ENCODE measurements around the gene IRAK3.
A peak's percentile ranks its signal among the peaks of the same experiment; 100 is the strongest.

The IRAK3 gene

DNA sequence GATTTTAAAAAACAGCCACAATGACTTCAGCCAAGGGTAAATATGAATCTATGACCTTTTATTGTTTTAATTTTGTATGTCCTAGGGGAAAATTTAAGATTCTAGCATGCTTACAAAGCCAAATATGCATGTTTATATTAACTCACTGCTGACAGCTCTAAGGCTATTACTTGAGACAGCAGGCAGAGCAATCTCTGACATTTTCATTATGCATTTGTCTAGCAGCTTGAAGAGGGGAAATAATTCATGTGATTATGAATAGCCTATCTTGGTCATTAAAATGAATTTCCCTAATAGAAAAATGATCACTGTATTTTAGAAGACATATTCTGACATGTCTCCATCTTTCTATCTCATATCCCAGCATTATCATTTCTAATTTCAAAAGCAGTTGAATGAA is 66.7 kb downstream of the IRAK3 start:
- DNase-seq = no peak

DNA sequence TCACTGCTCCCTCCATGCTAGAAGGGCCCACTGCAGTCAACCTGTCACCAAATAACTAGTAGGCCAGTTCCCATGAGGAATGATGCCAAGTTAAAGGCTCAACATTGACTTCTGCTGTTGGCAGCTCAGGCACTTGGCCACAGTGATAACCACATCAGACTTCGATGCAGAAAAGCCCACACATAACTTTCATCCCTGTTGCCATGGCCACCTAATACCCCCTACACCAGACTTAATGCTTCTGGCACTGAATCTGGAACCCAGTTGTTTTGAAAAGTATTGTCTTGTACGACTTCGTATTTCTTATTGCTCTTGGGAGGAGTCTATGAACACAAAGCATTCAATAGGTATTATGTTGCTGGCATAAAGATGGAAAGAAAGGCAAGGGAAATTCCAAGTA is 69.0 kb downstream of the IRAK3 start:
- DNase-seq = no peak

DNA sequence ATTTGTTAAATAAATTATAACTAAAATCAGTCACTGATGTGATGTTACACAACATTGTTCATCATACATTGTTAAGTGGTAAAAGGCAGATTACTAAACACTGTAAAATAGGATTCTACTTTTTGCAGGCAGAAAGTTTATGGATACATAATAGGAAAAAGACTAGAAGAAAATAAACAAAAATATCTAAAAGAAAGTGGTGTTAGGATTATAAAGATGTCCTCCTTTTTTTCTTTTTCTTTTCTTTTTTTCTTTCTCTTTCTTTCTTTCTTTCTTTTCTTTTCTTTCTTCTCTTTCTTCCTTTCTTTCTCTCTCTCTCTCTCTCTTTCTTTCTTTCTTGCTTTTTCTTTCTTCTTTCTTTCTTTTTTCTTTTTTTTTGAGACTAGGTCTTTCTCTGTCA is 73.7 kb downstream of the IRAK3 start:
- DNase-seq = no peak

DNA sequence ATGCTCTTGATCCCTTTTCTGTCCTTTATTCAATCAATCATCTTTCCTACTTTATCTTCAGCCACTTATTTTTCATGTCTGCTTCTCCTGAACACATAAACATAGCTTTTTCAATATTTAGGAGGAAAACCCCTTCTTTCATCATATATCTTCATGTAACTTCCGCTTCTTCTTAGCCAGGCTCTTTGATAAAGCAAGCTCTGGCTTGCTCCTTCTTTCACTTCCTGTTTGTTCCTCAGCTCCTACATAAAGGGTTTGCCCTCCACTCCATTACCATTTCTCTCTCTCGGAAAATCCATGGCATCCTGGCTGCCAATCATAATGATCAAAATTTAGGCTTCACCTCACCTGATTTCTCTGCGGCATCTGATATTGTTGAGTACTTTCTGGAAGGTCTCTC is 79.5 kb downstream of the IRAK3 start:
- no peak for DNase-seq

DNA sequence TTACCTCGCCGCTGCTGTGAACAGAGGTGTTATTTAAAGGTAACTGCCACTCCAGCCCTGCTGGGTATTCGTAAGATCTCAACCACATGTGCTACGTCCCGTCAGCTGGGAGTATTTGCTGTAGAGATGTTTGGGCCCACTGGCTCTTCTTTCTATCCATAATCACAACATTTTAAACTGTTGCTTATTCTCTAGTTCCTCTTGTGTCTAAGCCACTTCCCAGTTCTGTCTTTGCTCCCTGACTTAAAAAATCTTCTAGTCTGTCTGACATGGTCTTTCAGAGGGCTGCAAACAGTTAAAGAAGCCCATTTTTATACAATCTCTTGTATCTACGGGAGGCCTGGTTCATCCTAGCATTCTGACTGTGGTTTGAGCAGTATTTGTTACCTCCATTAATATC is 80.1 kb downstream of the IRAK3 start:
- DNase-seq = no peak

DNA sequence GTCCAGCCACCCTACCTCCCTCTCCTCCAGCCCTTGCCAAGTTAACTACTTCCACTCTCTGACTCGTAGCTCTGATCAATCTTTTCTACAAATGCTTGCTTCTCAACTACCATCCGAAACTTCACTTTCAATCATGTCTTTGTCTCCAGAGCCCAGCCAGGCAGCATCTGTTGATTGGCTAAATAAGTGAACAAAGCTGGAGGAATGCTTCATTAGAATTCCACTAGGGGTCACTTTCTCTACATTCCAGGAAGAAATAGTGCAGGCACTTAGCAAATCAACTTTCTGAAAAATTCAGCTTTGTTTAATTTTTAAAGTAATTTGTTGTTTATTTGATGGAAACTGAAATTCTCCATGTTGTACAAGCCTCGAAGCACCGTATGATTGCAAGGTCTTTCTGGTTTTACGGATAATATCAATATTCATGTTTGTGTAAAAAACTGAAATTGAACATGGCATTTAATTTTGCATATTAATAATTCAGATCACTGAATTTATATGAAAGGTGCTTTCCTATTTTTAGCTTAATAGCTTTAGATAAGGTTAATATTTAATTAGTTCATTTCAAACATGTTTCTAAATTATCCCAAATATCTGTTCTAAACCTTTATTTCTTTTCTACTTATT is 80.9 kb downstream of the IRAK3 start:
- DNase-seq = peak in 17 of 56 donors; percentile 0 to 22 (median 6)

DNA sequence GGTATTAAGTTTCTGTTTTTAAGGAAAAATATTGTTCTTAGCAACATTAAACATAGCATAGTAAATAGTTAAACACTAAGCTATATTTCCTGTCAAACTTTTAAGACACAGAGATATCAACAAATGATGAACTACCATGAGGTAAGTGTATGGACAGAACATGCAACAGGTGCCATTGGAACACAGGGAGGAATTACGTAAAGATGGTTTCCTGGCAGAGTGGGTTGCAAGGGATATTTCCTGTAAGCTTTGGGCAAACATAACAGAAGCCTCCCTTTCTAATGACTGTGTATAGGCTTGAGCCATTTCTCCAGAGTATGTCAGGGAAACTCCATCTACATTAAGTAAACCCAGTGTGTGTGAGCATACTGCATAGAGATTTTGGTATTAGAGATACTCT is 81.6 kb downstream of the IRAK3 start:
- DNase-seq = no peak

DNA sequence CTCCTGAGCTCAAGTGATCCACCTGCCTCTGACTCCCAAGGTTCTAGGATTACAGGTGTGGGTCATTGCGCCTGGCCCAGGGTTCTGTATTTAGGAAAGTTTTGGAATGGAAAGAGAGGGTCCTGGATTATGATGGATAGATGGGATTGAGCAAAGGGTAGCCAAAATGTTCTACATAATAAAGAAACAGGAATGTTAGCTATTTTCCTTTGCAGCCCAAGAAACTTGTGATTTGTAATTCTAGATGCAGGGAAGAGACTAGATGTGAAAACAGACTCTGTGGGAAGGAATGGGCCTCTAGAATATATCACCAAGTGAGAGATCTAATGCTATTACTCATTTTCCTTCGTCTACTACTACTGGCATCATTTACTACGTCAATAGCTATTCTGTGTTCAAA is 83.6 kb downstream of the IRAK3 start:
- DNase-seq = no peak

DNA sequence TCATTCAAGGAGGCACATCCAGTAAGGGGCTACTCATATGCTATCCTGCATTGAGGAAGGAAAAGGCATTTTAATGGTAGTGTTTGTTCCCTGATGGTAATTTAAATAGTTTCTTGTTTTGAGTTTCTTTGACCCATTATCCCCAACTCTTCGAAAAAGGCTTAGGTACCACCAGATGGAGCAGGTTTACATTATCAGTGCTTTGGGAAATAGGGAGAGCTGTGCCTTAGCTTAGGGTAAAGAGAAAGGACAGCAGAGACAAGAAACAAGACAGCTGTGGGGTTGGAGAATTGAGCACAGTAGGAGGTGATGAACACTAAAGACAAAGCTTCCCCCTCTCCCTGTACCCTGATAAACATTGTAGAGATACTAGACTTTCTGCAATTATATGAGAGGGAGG is 84.1 kb downstream of the IRAK3 start:
- no peak for DNase-seq

DNA sequence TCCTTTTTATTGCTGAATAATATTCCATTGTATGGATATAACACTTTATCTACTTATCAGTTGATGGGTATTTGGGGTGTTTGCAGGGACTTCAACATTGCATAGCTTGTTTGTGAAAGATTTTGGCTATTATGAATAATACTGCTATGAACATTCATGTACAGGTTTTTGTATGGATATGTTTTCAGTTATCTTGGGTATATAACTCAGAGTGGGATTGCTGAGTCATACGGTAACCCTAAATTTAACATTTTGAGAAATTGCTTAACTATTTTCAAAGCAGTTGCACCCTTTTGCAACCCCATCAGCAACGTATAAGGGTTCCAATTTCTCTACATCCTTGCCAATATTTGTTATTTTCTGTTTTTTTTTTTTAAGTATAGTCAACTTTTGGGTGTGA is 86.0 kb downstream of the IRAK3 start:
- DNase-seq = no peak

DNA sequence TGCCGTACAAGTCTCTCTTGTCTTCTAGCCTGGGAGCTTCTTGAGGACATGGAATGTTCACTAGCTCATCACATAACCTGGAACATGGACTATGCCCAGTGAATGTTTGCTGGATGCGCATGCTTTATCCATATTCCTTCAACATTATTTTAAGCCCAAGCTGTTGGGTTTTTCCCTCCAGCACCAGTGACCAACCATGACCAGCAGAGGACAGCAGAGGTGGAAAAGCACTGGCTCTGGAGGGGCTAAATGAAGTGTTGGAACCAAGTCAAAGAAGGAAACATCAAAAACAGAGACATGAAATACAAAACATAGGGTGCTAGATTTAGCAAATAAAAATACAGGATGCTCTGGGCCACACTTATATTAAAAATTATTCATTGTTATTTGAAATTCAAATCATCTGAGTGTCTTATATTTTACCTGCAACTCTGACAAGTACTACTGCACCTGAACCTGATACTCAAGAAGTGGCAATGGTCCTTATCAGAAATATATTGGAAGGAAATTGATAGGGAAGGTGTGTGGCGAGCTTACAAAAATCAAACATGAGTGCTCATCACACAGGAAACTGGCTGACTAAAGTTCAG is 90.2 kb downstream of the IRAK3 start:
- peak in 2 of 56 donors; percentile 4 to 7 for DNase-seq

DNA sequence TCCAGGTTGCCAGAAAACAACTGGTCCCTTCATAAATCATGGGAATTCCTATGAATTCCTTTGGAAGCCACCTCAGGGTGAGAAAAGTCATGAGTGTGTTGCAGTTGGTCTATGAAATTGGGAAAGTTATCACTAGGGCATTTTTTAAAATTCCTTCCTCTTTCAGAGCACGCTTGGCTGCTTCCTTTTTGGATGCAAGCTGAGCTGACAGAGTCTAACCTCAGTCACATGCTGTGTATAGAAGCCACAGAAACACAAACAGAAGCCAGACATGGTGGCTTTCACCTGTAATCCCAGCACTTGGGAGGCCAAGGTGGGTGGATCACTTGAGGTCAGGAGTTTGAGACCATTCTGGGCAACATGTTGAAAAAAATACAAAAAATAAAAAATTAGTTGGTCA is 91.5 kb downstream of the IRAK3 start:
- no peak for DNase-seq

DNA sequence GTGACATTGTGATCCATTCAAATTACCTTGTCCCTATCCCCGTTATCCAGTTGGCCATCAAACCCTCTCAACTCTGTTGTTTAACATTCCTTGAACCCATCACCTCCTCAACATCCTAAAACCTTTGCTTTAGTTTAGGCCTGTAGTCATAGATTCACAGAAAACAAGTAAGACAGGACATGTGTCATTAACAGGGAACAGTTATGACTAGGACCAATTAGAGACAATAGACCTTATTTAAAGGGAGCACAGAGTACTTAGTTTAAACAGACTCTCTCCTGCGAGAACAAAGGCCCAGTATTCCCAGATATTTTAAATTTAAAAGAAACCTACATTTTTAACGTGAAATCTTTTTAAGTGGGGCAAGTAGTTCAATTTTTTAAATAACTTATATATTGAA is 93.2 kb downstream of the IRAK3 start:
- DNase-seq = no peak

DNA sequence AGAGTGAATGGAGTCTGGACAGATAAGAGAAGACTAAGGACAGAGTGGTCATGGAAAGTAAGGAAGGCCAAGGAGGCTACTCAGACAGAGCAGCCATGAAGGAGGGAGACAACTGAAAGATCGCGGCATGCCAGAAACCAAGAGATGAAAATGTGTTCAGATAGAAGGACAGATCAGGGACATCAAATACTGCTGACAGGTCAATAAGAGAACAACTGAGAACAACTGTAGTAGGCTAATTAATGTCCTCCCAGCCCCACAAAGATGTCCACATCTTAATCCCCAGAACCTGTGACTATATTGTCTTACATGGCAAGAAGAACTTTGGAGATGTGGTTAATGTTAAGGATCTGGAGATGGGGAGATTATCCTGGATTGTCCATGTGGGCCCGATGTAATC is 98.3 kb downstream of the IRAK3 start:
- DNase-seq = no peak

DNA sequence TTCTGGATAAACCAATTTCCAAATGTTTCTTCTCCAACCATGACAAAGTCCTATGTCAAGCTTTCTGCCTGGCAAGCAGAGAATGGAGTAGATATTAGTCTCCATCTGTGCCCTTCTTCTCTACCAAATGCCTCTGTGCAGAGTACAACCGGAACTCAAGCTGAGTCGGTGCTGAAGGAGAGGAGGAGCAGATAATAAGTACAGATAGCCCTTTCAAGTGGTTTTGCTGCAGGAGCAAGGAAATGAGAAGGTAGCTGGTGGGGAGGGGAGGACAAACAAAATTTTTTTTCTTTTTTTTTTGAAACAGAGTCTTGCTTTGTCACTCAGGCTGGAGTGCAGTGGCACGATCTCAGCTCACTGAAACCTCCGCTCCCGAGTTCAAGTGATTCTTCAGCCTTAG is 99.1 kb downstream of the IRAK3 start:
- DNase-seq = no peak

DNA sequence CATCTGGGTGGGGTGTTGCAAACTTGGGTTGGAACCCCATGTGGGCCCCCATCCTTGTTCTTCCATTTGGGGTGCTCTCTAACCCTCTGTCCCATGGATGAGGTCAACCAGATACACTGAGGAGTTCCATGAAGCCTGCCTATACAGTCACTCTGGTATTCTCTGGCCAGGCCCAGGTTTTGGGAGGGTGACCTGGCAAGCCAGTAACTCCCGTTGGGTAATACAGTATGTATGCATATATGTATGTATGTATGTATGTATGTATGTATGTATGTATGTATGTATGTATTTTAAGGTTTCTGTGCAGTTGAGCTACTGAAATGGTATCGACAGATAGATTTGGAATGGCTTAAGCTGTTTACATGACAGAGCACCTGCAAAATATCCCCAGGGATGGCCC is 100.5 kb downstream of the IRAK3 start:
- no peak for DNase-seq

DNA sequence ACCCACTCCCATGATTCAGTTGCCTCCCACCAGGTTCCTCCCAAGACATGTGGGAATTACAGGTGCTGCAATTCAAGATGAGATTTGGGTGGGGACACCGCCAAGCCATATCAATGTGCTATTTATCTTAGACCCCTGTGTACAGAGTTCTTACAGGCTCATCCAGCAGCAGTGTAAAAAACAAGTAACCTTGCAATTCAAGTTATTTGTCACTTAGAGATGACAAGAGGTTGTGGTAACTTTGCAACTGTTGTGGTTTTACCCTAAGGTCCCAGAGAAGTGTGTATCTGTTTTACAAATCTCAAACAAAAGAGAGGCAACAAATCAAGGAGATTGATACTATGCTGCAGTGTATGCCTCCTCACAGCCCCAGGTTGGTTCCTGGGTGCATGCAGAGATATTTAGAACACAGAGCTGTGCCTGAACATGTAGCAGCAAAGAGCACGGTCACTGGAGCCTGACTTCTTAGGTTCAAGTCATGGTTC is 101.7 kb downstream of the IRAK3 start:
- DNase-seq = no peak

DNA sequence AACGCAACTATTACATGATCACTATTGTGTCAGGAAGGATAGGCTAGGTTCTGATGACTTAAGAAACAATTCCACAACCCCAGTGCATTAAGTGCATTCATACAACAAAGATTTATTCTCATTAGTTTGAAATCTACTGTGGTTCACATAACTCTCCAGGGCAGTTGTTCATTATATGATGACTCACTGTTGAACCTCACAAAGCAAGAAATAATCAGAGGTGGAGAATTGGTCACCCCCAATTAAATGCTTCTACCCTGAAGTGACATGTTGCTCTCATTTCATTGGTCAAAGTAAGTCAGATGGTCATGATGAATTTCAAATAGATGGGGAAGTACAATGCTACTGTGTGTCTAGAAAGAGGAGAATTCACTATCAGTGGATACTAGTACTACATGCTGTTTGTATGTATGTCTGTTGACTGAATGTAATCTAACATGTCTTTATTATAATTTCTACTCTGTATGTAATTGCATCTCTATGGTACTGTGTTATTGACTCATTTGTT is 107.2 kb downstream of the IRAK3 start:
- DNase-seq = no peak

DNA sequence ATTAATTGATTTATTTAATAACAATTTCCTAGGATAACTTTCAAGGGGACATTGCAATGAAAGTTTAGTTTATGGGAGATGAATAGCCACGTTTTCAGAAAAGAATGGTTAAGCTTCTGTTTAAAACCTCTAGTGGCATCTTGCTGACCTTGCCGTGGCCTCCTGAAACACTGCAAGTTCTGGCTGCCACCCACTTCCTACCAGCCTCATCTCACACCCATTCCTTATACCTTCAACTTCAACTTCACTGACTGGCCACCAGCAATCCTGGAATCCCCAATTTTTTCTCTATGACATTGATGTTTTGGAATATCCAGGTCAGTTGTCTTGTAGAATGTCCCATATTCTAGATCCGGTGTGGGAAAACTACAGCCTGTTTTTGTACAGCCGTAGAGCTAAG is 108.1 kb downstream of the IRAK3 start:
- no peak for DNase-seq

DNA sequence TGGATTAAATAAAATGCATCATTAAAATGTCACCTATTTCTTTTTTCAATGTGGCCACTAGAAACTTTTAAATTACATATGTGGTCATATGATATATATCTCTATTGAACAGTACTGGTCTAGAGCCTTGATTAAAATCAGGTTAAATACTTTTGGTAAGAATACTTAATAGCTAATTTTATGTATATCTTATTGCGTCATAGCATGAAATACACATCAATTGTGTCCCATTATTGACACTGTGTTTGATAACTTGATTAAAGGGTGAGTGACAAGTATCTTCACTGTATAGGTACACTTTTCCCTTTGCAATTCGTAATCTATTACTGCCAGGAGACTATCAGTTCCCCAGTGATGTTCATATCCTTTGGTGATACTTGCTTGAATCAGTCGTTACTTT is 108.9 kb downstream of the IRAK3 start:
- no peak for DNase-seq

DNA sequence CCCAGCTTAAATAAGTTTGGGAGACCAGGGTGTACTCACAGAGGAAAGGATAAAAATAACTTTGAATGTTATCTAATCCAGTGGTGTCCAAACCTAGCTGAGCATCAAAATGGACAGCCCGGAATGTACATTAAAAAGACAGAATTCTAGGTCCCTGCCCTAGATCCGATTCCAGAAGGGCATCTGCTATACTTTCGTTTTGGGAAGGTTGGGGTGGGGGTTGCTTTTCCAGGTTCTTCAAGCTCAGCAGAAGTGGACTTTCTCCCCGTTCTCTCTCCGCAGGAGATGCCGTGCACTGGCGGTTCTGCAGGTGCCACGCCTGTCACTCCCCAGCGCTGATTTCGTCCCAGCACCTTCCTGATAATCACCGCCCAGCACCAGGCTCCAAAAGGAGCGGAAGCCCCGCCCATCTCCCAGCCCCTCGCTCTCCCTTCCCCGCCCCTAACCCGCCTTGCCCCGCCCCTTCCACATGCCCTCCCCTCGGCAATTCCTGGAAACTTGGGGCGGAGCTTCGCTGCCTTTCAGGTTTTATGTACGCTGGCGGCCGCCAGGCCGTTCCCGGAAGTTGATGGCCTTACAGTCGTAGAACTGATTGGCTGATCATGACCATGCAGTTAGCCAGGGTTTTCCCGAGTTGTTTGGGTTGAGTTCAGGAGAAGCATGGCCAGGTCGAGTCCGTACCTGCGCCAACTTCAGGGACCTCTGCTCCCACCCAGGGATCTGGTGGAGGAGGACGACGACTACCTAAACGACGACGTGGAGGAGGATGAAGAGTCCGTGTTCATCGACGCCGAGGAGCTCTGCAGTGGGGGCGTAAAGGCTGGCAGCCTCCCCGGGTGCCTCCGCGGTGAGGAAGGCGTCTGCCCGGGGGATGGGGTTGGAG is 113.2 kb downstream of the IRAK3 start, which contains the start of gene HELB:
TSS of gene HELB (plus strand) at position 550 of the 883 bp plus-strand sequence. CDS start at position 661, 111 bp downstream.
- peak; percentile 25 to 96 (median 88) for DNase-seq

DNA sequence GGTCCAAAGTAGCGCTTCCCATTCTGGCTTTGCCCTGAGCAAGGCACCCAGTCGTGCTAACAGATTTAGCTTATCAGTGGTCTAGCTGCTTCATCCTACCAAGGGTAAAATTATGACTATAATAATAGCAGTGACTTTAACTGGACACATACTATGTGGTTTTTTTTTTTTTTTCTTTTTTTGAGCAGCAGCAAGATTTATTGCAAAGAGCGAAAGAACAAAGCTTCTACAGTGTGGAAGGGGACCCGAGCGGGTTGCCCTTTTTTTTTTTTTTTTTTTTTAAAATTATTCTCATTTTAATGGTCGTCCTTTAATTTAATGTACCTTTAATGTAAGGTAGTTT is 113.8 kb downstream of the IRAK3 start:
- DNase-seq = no peak

All from nucleus accumbens (tissue), 56 donors.